Coronary artery (tissue), 2 donors: Measurements from ENCODE around the gene MYCBPAP.

Source experiments
- DNase-seq: peaks from one replicate; pipeline ENCODE4 v3.0.0-alpha.2; 2017; ENCODE audit warnings: low spot score
- H3K27ac ChIP-seq, 2 donors: fragments of 200-600 bp; sonication (generic); one replicate each; pipeline ENCODE4 v1.5.1; 2016 to 2019
- H3K4me3 ChIP-seq: fragments of 200-600 bp; sonication (generic); 2 replicates; pipeline ENCODE4 v1.5.1; 2016; ENCODE audit warnings: mild to moderate bottlenecking, moderate library complexity
- TF ChIP-seq, protein P1 (sequence below): fragments of 200-600 bp; sonication (generic); IDR thresholded peaks from one replicate; pipeline ENCODE4 v1.5.1; 2019; ENCODE audit warnings: antibody characterized with exemption

MYCBPAP gene

DNA sequence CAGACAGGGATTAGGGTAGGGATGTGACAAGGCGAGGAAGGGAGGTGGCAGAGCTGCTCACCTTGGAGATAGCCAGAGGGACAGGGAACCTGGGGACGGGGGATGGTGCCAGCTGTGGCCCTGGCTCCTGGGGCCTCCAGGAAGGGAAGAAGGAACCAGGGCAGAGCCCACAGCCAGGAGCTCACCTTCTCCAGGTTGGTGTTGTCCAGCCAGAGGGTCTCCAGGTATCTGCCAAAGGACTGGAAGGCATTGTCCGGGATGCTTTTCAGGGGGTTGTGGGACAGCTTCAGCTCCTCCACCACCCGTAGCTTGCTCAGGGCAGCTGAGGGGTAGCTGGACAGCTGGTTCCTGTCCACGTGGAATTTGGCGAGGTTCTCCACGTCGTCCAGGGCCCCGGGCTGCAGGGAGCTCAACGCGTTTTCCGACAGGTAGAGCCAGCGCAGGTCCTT lies 40.4 kb upstream of the MYCBPAP start:
- H3K27ac ChIP-seq: no peak overlapping the region
- DNase-seq: peak; percentile 70
- H3K4me3 ChIP-seq: no peak overlapping the region
- TF ChIP-seq, protein P1, sequence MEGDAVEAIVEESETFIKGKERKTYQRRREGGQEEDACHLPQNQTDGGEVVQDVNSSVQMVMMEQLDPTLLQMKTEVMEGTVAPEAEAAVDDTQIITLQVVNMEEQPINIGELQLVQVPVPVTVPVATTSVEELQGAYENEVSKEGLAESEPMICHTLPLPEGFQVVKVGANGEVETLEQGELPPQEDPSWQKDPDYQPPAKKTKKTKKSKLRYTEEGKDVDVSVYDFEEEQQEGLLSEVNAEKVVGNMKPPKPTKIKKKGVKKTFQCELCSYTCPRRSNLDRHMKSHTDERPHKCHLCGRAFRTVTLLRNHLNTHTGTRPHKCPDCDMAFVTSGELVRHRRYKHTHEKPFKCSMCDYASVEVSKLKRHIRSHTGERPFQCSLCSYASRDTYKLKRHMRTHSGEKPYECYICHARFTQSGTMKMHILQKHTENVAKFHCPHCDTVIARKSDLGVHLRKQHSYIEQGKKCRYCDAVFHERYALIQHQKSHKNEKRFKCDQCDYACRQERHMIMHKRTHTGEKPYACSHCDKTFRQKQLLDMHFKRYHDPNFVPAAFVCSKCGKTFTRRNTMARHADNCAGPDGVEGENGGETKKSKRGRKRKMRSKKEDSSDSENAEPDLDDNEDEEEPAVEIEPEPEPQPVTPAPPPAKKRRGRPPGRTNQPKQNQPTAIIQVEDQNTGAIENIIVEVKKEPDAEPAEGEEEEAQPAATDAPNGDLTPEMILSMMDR: no peak

DNA sequence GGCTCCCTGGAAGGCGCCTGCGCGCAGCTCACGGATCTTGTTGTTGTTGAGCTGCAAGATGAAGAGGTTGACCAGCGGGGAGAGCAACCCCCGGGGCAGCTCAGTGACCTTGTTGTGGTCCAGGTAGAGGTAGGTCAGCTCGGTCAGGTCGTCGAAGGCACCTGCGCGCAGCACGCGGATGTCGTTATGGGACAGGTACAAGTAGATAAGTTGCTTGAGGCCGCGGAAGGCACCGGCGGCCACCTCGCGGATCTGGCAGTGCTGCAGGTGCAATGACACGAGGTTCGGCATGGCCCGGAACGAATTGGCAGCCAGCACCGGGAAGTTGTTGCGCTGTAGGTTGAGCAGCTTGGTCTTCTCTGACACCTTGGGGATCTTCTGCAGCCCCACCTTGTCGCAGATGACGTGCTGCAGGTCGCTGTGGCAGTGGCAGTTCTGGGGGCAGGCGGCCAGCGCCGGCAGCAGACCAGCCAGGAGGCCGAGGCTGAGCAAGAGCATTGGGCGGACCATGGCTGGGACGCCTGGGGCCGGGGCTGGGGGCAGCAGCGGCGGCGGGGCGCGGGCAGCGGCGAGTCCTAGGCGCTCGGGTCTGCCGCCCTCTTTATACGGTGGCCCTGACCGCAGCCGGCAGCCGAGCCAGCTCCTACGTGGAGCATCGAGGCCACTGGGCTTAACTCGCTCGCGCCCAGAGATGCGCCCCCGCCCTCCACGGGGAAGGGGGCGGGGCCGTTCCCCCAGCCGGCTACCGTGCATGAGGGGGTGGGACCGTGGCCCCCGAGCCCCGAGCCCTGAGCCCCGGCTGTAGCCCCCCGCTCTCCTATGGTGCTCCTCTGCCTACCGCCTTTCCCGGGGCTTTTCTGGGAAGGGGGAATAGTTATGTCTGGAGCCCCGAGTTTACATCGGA lies 39.7 kb upstream of the MYCBPAP start, which contains the start of gene CHAD:
CHAD (minus strand) TSS at position 577 of the 904 bp plus-strand sequence; CDS start at position 510, 67 bp downstream.
- Histone ChIP-seq H3K4me3 (peak within 1 kb of the TSS; percentile 65), H3K27ac (no peak within 1 kb of the TSS)
- TF ChIP-seq, protein P1: no peak
- DNase-seq: no peak

DNA sequence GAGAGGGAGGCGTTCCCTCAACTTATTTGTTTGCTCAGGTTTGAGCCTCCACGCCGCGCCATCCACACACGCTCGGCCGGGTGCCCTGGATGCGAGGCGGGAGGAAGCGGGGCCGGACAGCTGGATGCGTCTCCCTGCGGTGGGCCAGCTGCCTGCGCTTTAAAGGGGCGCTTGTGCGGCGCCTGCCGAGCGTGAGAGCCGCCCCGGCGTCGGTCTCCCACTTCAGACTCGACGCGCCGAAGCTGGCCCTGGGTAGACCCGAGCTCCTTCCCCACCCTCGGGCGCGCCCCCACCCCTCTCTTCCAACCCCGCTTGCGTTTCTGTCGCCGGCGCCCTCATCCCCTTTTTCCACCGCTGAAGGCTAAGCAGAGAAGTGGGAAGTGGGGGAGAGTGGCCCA lies 39.0 kb upstream of the MYCBPAP start:
- Histone ChIP-seq H3K4me3 (peak overlapping the region; percentile 65), H3K27ac (no peak overlapping the region)
- TF ChIP-seq, protein P1: no peak
- DNase-seq: no peak

DNA sequence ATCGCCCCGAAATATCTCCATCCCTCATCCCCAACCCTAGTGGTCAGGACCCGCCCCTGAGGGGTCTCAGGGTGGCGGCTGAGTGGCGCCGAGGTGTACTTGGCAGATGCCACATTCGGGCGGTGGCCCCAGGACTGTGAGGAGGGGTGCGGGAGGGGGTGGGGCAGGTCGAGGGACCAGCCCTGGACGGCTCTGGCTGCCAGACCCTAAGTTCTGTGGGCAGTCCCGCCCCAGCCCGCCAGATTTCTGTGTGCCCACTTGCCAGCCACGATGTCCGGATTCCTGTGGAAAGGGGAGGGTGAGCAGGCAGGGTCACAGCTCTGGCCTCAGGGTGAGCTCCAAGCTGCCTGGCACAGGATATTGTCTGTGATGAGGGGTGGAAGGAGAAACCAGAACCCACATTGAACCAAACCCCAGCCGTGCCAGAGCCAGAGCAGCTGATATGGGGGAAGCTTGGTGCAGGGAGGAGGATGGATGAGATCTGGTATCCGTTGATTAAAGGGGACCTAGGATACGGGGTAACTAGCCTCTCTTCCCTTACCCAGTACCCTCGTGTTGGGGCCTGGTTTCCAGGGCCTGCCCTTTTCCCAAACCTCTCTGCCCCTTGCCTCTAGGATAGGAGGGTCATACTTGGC lies 38.5 kb upstream of the MYCBPAP start:
- no peak for DNase-seq
- no peak overlapping the region for H3K27ac ChIP-seq
- TF ChIP-seq, protein P1: no peak
- no peak overlapping the region for H3K4me3 ChIP-seq

DNA sequence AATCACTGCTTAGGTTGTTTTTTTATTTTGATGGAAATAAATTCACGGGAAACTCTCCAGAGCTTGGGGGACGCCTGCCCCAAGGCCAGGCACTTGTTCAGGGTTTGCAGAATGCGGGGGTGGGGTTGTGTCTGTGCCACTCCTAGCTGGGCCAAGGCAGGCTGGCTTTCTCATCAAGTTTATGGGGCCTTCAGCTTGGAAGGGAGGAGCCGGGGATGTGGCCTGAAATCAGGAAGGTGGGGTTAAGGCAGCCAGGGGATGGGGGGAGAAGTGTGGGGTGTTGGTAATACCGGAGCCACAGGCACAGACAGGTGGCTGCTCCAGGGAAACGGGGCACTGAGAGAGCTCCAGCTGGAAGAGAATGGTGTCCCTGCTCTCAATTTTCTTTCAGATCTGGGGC lies 37.8 kb upstream of the MYCBPAP start:
- no peak for DNase-seq
- Histone ChIP-seq H3K4me3 (no peak overlapping the region), H3K27ac (no peak overlapping the region)
- TF ChIP-seq, protein P1: no peak

DNA sequence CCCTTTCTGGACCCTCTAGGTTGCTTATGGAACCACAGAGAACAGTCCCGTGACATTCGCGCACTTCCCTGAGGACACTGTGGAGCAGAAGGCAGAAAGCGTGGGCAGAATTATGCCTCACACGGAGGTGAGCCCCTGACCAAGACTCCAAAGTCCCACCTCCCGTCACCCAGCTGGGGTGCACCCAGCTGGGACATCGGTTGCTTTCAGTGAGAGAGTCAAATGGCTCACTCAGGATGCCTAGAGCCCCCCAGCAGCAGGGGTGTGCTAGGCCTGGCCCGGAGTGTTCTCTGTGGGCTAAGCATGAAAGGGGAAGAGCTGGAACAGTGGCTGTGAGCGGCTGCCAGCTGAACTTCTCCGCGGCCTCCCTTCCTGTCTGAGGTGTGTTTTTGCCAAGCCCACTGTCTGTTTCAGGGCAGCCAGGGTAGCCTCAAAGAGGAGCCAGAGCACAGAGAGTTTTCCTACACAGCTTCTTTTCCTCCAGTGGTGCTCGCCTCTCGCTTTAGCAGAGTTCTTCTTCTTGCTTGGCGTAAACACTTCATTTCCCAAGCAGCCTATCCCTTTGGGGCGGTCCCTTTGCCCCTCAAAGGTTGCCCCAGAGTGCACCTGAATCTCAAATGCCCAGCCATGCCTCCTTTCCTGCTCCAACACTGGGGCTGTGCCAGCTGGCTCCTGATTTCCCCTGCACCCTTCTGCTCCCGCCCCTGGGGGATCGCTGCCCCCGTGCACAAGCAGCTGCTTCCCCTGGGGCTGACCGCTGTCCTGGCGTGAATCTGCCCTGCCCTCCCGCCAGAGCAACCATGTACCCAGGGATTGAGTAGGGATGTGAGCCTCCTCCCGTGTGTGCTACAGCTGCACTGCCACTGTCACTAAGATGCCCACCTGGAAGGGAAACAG lies 37.0 kb upstream of the MYCBPAP start:
- TF ChIP-seq, protein P1: no peak
- no peak for DNase-seq
- H3K27ac ChIP-seq: no peak overlapping the region
- H3K4me3 ChIP-seq: no peak overlapping the region
